Cardiac muscle cell (in vitro differentiated cells and primary cell): ENCODE measurements around the gene CAMK2G. TPM values are rescaled to one million over a fixed set of nuclear protein-coding genes. Genes with fewer than 3 reads are reported as not detected.

ENCODE experiments used
- DNase-seq, 2 donors: peaks; one replicate each; pipeline versions ENCODE4 v3.0.0 to v3.0.0-alpha.2; 2010 to 2017; ENCODE audit warnings: low read depth in 1 of 2, low spot score in 1 of 2
- H3K27ac ChIP-seq: fragments of 200-600 bp; sonication (generic); 2 replicates; pipeline ENCODE4 v1.5.1; 2016
- H3K27me3 ChIP-seq: fragments of 200-600 bp; sonication (generic); 2 replicates; pipeline ENCODE4 v1.6.0; 2016; ENCODE audit warnings: control low read depth
- H3K36me3 ChIP-seq: fragments of 200-600 bp; sonication (generic); 2 replicates; pipeline ENCODE4 v1.5.1; 2016; ENCODE audit warnings: control low read depth
- H3K4me1 ChIP-seq: fragments of 200-600 bp; sonication (generic); 2 replicates; pipeline ENCODE4 v1.8.1; 2017; ENCODE audit warnings: low read depth, mild to moderate bottlenecking, mixed run types
- H3K4me3 ChIP-seq: fragments of 200-600 bp; sonication (generic); 2 replicates; pipeline ENCODE4 v1.5.1; 2016; ENCODE audit warnings: mild to moderate bottlenecking
- H3K9me3 ChIP-seq: fragments of 200-600 bp; sonication (generic); 2 replicates; pipeline ENCODE4 v1.5.1; 2017; ENCODE audit warnings: low read depth, mild to moderate bottlenecking, control low read depth
- polyA plus RNA-seq: library from polyadenylated mRNA; unstranded; fragments of >200 nt; fragmentation: Nextera tagmentation; extraction: Ambion mirVana; gene quantifications from 2 replicates; pipeline ENCODE4 v1.2.1, GENCODE V29; 2016
- total RNA-seq: library from RNA; depleted of rRNA; stranded (reverse); fragments of >200 nt; gene quantifications from 2 replicates; pipeline ENCODE4 v1.2.3, GENCODE V29; 2016
- TF ChIP-seq, protein P1 (sequence below): IDR thresholded peaks from 2 replicates; pipeline ENCODE4 v1.5.1; 2012; ENCODE audit warnings: low read depth, mild to moderate bottlenecking, low read length

The CAMK2G gene
- total and polyA plus RNA-seq, 2 experiments from 2014 or later, result 7.7 to 29.8 TPM

DNA sequence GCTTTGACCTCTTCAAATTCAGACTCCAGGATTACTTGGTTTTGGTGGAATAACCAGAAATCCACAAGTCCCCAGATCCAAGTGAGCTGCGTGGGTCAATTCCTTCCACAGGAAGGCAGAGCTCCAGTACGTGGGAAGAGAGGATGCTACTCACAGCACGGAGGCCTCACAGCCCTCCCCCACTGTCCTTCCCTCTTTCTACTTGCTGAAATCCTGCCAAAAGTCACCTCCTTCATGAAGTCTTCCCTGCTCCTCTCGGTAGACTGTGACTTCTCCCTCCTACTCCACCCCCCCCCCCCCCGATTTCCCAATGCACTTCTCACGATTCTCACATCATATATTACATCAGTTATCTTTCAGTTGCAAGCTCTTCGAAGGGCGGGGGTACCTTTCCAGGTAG lies 12.3 kb downstream of the CAMK2G start:
- Histone ChIP-seq H3K36me3 (peaks cover 9% of the 10 kb centered on the region), H3K4me3 (no peak overlapping the region), H3K27me3 (no peaks in the 10 kb centered on the region), H3K9me3 (no peaks in the 10 kb centered on the region), H3K27ac (no peak overlapping the region), H3K4me1 (peaks cover 7% of the 10 kb centered on the region)
- TF ChIP-seq, protein P1, sequence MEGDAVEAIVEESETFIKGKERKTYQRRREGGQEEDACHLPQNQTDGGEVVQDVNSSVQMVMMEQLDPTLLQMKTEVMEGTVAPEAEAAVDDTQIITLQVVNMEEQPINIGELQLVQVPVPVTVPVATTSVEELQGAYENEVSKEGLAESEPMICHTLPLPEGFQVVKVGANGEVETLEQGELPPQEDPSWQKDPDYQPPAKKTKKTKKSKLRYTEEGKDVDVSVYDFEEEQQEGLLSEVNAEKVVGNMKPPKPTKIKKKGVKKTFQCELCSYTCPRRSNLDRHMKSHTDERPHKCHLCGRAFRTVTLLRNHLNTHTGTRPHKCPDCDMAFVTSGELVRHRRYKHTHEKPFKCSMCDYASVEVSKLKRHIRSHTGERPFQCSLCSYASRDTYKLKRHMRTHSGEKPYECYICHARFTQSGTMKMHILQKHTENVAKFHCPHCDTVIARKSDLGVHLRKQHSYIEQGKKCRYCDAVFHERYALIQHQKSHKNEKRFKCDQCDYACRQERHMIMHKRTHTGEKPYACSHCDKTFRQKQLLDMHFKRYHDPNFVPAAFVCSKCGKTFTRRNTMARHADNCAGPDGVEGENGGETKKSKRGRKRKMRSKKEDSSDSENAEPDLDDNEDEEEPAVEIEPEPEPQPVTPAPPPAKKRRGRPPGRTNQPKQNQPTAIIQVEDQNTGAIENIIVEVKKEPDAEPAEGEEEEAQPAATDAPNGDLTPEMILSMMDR, result no peak
- no peak for DNase-seq

DNA sequence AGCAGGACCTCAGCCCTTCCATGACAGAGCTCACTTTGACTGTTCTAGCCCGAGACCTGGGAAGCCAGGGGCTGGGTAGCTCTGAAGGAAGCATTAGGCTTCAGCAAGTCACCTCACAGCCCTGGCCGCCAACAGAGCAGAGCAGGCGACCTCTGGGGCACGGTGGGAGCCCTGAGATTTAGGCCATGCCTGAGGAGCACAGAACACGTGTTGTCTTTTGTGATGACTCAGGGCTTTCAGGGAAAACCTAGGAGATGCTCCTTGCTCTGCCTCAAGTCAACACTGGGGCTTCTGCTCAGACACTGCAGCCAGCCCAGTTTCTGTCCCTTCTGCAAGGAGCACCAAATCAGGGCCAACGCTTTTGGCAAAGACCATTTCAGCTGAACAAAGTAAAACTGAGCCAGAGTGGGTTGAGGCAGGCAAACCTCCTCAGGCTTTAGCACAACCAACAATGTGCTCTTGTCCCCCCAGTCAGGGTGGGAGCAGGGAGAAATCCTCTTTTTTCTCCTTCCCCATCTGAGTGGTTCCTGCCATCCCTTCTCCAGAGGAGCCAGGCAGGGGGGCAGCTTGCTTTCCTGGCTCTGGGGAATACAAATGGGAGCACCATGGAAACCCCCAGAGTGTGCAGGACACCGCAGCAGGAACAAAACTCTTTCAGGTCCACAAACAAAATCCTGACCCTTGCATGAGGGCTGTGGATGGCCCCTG lies 14.4 kb downstream of the CAMK2G start:
- no peak for DNase-seq
- TF ChIP-seq, protein P1, result no peak
- Histone ChIP-seq H3K4me1 (no peaks in the 10 kb centered on the region), H3K4me3 (no peak overlapping the region), H3K27me3 (no peaks in the 10 kb centered on the region), H3K27ac (no peak overlapping the region), H3K36me3 (peaks cover 11% of the 10 kb centered on the region), H3K9me3 (no peaks in the 10 kb centered on the region)

DNA sequence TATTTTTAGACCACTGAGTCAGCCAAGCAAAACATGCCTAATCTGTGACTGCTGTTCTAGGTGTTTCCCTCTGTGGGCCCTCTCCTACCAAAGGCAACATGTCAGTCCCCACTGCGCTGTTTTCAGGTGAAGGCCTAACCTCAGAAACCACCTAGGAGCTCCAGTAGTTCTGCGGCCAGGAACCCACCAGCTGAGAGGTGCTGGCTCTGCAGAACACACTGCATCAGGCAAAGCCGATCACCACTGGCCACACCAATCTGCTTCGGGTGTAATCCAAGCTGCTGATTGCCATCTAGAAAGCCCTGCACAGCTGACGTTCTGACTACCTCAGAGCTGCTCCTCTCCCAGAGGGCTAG lies 14.9 kb downstream of the CAMK2G start:
- Histone ChIP-seq H3K27me3 (no peaks in the 10 kb centered on the region), H3K4me1 (no peaks in the 10 kb centered on the region), H3K4me3 (no peak overlapping the region), H3K27ac (no peak overlapping the region), H3K9me3 (no peaks in the 10 kb centered on the region), H3K36me3 (peaks cover 11% of the 10 kb centered on the region)
- TF ChIP-seq, protein P1, result no peak
- DNase-seq, result no peak

DNA sequence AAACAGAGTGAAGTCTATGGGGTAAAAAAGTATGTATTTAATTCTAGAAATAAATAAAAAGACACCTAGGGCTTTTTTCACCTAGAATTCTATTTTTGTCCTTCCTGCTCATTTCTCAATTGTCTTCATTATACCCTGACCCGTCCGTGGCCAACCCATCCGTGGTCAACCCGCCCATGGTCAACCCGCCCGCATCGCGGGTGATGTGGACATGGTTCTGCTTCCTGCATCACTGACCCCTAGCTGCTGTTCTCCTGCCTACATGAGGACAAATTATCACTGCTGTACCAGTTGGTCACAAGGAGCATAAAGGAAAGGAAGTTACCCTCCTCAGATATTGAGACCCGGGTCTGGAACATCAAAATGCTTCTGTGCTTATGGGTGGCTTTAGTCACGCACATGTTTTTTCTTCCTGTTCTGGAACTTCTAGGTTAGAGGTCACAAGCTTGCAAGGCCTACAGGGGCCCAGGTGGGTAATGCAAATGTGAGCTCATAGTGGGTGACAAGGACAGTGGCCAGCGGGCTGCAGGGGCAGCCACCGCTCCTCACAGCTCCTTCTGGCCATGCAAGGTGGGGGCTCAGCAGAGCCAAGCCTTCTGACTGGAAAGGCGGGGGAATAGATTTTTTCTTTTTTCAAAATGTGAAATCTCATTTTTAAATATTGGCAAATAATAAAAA lies 15.5 kb downstream of the CAMK2G start:
- Histone ChIP-seq H3K36me3 (peaks cover 11% of the 10 kb centered on the region), H3K27ac (no peak overlapping the region), H3K9me3 (no peaks in the 10 kb centered on the region), H3K4me1 (no peaks in the 10 kb centered on the region), H3K4me3 (no peak overlapping the region), H3K27me3 (no peaks in the 10 kb centered on the region)
- TF ChIP-seq, protein P1, result no peak
- DNase-seq, result no peak

DNA sequence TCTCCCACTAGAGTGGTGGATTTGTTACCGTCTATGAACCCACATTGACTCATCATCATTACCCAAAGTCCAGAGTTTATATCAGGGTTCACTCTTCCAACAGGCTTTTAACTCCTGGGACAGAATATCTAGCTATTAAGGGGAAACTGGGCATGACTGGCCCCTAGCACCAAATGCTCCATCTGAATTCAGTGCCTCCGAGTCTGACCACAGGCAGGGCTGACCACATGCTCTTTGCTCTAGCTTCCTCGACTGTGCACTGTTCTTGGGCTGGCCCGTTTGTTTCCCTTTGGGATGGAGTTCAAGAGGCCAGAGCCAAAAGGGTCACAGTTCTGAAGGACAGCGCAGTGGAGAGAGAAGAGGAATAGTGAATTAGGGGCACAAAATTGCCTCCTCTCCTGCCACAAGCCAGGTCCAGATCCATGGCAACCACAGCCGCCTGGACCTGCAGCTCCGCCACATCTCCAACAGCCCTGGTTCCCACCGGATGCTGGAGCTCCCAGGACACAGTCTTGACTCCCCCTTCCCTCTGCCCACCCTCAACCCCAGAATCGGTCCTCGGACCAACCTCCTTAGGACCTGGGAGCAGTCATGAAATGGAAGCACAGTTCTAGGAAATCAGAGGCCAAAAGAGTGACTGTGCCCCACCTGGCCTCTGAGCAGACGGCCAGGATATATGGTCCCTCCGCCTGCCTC lies 16.2 kb downstream of the CAMK2G start:
- no peak for DNase-seq
- Histone ChIP-seq H3K9me3 (no peaks in the 10 kb centered on the region), H3K36me3 (peaks cover 11% of the 10 kb centered on the region), H3K27me3 (no peaks in the 10 kb centered on the region), H3K4me1 (no peaks in the 10 kb centered on the region), H3K4me3 (no peak overlapping the region), H3K27ac (no peak overlapping the region)
- TF ChIP-seq, protein P1, result no peak
